GM18867 (cell line): Measurements from ENCODE around the gene ITPK1.

ENCODE experiments used
- ATAC-seq: cut with Tn5 transposase; IDR thresholded peaks from one replicate; pipeline ENCODE4 v1.9.1; 2021; ENCODE audit warnings: mild to moderate bottlenecking, moderate library complexity; ENCODE audit not compliant: unreplicated experiment

ITPK1 gene

GRCh38 chr14:92928961-92929688, 186.6 kb downstream of the ITPK1 start:
- no peak for ATAC-seq

GRCh38 chr14:92928258-92928629, 187.5 kb downstream of the ITPK1 start:
- ATAC-seq: no peak

- no peak for ATAC-seq
Measured at GRCh38 chr14:92927349-92928257, 188.1 kb downstream of the ITPK1 start.

GRCh38 chr14:92926931-92927330, 188.8 kb downstream of the ITPK1 start:
- no peak for ATAC-seq

- ATAC-seq: no peak
Measured at GRCh38 chr14:92926180-92926845, 189.4 kb downstream of the ITPK1 start.

GRCh38 chr14:92925446-92925845, 190.3 kb downstream of the ITPK1 start:
- ATAC-seq: no peak

GRCh38 chr14:92924247-92924646, 191.5 kb downstream of the ITPK1 start:
- no peak for ATAC-seq

GRCh38 chr14:92923744-92924103, 192.0 kb downstream of the ITPK1 start:
- ATAC-seq: no peak

- ATAC-seq: no peak
Measured at GRCh38 chr14:92922883-92923743, 192.6 kb downstream of the ITPK1 start, which contains the start of gene CHGA. Gene CHGA, plus strand, starts transcription at chr14:92923150. Its CDS starts 210 bp downstream, at chr14:92923360.

GRCh38 chr14:92922155-92922735, 193.5 kb downstream of the ITPK1 start:
- ATAC-seq: no peak

GRCh38 chr14:92920001-92920400, 195.7 kb downstream of the ITPK1 start:
- no peak for ATAC-seq

GRCh38 chr14:92917956-92918355, 197.8 kb downstream of the ITPK1 start:
- ATAC-seq: no peak

GRCh38 chr14:92917041-92917940, 198.4 kb downstream of the ITPK1 start:
- no peak for ATAC-seq

GRCh38 chr14:92916201-92916600, 199.5 kb downstream of the ITPK1 start:
- no peak for ATAC-seq

GRCh38 chr14:92914087-92914656, 201.6 kb downstream of the ITPK1 start:
- no peak for ATAC-seq

- no peak for ATAC-seq
Measured at GRCh38 chr14:92907316-92907911, 208.3 kb downstream of the ITPK1 start.

- ATAC-seq: no peak
Measured at GRCh38 chr14:92906823-92907222, 208.9 kb downstream of the ITPK1 start.

GRCh38 chr14:92906420-92906819, 209.3 kb downstream of the ITPK1 start:
- no peak for ATAC-seq
